Osteocyte (in vitro differentiated cells): Measurements from ENCODE around the gene TPCN1. TPM values are rescaled to one million over a fixed set of nuclear protein-coding genes. Genes with fewer than 3 reads are reported as not detected.

Source experiments
- DNase-seq: peaks from one replicate; pipeline ENCODE4 v3.0.0; 2021; ENCODE audit warnings: mixed read lengths; ENCODE audit not compliant: unreplicated experiment; ENCODE audit errors: extremely low spot score
- H3K27ac Mint-ChIP-seq: one replicate; pipeline ENCODE4 v1.8.0; 2021; ENCODE audit warnings: mild to moderate bottlenecking, mixed read lengths; ENCODE audit not compliant: unreplicated experiment
- H3K27me3 Mint-ChIP-seq: one replicate; pipeline ENCODE4 v1.8.0; 2021; ENCODE audit warnings: mixed read lengths; ENCODE audit not compliant: unreplicated experiment
- H3K36me3 Mint-ChIP-seq: one replicate; pipeline ENCODE4 v1.8.0; 2021; ENCODE audit warnings: mixed read lengths; ENCODE audit not compliant: unreplicated experiment
- H3K4me1 Mint-ChIP-seq: one replicate; pipeline ENCODE4 v1.8.0; 2021; ENCODE audit warnings: mixed read lengths; ENCODE audit not compliant: unreplicated experiment
- H3K4me3 Mint-ChIP-seq: one replicate; pipeline ENCODE4 v1.8.0; 2021; ENCODE audit warnings: mild to moderate bottlenecking, moderate library complexity, mixed read lengths; ENCODE audit not compliant: unreplicated experiment
- H3K9me3 Mint-ChIP-seq: one replicate; pipeline ENCODE4 v1.8.0; 2021; ENCODE audit warnings: mixed read lengths; ENCODE audit not compliant: unreplicated experiment
- total RNA-seq: library from RNA; stranded (reverse); gene quantifications from 2 replicates; pipeline ENCODE4 v1.2.1, GENCODE V29; 2021
- TF ChIP-seq, protein P1 (sequence below): fragments of 200-600 bp; sonication (generic); IDR thresholded peaks from 2 replicates; pipeline ENCODE4 v1.5.0; 2021; ENCODE audit warnings: antibody characterized with exemption, mild to moderate bottlenecking, moderate library complexity

The TPCN1 gene
- total RNA-seq, 1 donor from 2014 or later: 80.6 TPM

DNA sequence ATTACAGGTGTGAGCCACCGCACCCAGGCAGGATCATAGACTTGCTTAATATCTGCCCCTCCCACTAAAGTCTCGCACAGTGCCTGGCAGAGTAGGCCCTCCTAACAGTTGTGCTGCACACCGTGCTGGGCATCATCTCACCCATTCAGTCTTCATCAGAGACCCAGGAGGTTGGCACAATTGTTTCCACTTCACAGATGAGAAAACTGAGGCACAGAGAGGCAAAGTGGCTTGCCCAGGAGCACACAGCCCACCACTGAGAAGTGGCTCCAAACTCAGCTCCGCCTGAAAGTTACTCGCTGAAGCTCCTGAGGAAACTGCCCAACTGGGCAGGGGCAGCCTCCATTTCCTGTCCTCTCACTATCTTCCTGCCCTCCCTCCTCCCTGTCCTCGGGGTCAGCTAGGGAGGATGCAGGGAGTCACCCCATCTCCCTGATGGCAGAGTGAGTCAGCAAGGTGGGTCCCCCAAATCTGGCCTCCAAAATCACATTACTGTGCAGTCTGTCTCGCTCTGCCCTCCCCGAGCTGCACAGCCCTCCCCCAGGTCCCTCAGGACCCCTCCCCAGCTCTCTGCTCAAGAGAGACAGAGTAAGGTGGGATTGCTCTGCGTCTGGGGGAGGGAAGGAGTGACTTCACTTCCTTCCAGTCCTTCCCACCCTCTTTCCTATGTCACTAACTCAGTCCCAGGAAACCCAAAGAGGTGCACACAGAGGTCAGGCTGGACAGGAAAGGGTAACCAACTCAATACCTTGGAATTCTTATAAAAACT, 107.9 kb downstream of the TPCN1 start:
- Mint-ChIP-seq H3K27me3 (no peaks in the 10 kb centered on the region), H3K27ac (peak overlapping the region; percentile 27), H3K4me1 (peaks cover 43% of the 10 kb centered on the region), H3K36me3 (peaks cover 30% of the 10 kb centered on the region), H3K4me3 (no peak overlapping the region), H3K9me3 (no peaks in the 10 kb centered on the region)
- DNase-seq: no peak
- TF ChIP-seq, protein P1, sequence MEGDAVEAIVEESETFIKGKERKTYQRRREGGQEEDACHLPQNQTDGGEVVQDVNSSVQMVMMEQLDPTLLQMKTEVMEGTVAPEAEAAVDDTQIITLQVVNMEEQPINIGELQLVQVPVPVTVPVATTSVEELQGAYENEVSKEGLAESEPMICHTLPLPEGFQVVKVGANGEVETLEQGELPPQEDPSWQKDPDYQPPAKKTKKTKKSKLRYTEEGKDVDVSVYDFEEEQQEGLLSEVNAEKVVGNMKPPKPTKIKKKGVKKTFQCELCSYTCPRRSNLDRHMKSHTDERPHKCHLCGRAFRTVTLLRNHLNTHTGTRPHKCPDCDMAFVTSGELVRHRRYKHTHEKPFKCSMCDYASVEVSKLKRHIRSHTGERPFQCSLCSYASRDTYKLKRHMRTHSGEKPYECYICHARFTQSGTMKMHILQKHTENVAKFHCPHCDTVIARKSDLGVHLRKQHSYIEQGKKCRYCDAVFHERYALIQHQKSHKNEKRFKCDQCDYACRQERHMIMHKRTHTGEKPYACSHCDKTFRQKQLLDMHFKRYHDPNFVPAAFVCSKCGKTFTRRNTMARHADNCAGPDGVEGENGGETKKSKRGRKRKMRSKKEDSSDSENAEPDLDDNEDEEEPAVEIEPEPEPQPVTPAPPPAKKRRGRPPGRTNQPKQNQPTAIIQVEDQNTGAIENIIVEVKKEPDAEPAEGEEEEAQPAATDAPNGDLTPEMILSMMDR: no peak

DNA sequence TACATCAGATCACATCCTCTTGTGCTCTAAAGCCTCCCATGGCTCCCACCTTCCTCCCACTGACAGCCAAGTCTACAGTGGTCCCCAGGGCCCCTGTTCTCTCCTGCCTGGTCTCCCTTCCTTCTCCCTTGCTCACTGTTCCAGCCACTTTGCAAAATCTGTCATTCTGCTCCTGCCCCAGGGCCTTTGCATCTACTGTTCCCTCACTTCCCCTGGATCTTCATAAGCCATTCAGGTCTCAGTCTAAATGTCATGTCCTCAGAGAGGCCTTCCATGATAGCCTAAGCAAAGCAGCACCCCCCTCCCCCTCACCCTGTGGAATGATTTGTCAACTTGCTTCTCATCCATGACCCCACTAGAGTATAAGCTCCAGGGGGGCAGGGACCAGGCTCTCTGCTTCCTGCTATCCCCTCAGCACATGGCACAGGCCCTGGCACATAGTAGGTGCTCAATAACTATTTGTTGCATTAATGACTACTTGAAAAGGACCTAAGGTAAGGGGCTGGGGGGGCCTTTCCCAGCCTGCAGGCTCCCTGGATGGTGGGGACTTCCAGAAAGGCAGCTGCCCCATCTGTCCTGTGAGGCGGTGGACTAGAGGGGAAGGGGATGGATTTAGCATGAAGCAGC, 108.6 kb downstream of the TPCN1 start:
- H3K4me1 Mint-ChIP-seq: peaks cover 48% of the 10 kb centered on the region
- TF ChIP-seq, protein P1: no peak
- H3K27ac Mint-ChIP-seq: no peak overlapping the region

DNA sequence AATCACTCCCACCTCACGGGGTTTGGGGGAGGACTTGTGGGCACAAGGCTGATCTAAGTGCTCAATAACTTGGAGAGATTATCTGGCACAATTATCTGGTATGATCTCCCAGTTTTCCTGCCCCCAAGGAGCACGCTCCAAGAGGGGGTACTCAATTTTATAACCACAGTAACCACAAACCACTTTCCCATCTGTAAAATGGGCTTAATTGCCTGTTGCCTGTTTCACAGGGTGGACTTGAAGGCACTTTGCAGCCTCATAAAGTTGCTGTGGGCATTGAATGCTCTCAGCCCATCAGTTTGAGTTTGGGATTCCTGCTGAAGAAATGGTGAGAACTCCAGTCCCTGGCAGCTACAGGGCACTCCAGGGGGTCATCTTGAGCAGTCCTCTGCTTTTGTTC, 109.2 kb downstream of the TPCN1 start:
- Mint-ChIP-seq H3K27ac (no peak overlapping the region), H3K4me1 (peaks cover 49% of the 10 kb centered on the region), H3K9me3 (no peaks in the 10 kb centered on the region), H3K4me3 (no peak overlapping the region), H3K36me3 (peaks cover 30% of the 10 kb centered on the region), H3K27me3 (no peaks in the 10 kb centered on the region)
- no peak for DNase-seq
- TF ChIP-seq, protein P1: no peak

More for the DNA sequence above, 108.6 kb downstream of the TPCN1 start:
- H3K36me3 Mint-ChIP-seq: peaks cover 30% of the 10 kb centered on the region
- no peaks in the 10 kb centered on the region for H3K9me3 Mint-ChIP-seq
- no peak overlapping the region for H3K4me3 Mint-ChIP-seq
- DNase-seq: no peak
- no peaks in the 10 kb centered on the region for H3K27me3 Mint-ChIP-seq

DNA sequence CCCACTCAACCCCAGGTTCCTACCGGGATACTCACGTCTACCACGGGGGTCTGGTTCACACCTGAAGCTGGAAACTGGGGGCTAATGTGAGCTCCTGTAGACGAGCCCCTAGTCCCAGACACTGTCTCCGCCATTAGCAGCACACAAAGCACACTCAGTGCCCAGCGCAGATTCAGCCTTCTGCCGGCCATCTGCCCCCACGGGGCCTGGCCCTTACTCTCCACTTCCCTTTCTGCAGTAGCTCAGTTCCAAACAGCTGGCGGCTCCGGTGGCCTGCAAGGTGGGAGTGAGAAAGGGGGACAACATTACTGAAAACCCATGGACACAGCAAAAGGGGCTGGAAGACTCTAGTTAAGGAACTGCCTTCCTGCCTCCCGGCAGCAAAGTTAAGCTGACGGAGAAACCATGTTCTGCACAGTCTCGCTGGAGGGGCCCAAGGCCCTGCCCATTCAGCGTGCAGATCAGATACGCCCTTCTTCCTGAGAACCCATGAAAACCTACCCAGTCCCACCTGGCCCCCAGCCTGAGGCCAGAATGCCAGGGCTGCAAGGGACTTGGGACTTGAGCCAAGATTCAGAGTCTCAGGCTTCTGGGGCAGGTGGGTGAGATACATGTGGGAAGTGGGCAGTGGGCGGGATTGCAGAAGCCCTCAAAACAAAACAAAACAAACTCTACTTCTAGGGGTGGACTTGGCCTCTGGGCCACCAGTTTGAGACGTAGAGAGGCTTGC, 111.6 kb downstream of the TPCN1 start:
- Mint-ChIP-seq H3K4me3 (peak overlapping the region; percentile 22), H3K36me3 (peaks cover 25% of the 10 kb centered on the region), H3K27ac (no peak overlapping the region), H3K4me1 (peaks cover 30% of the 10 kb centered on the region), H3K27me3 (no peaks in the 10 kb centered on the region), H3K9me3 (no peaks in the 10 kb centered on the region)
- TF ChIP-seq, protein P1: no peak
- no peak for DNase-seq

DNA sequence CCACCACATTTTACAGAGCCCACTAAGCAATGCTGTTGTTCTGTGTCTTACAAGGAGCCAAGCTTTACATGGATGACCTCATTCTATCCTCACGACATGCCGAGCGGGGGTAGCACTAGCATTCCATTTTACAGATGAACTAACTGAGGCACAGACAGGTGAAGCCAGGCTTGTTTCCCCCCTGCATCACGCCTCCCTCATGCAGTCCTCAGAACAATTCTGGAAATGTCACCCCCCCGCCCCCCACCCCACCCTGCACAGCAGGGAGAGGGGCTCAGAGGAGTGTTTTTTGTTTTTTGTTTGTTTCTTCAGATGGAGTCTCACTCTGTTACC, 112.1 kb downstream of the TPCN1 start:
- H3K27ac Mint-ChIP-seq: no peak overlapping the region
- no peak for DNase-seq
- H3K4me3 Mint-ChIP-seq: peak overlapping the region; percentile 97
- peaks cover 23% of the 10 kb centered on the region for H3K36me3 Mint-ChIP-seq
- no peaks in the 10 kb centered on the region for H3K9me3 Mint-ChIP-seq
- peaks cover 28% of the 10 kb centered on the region for H3K4me1 Mint-ChIP-seq
- H3K27me3 Mint-ChIP-seq: no peaks in the 10 kb centered on the region
- TF ChIP-seq, protein P1: no peak
